Peyer's patch (tissue), 4 donors: ENCODE results near the gene RTP5. TPM values are rescaled to one million over a fixed set of nuclear protein-coding genes. Genes with fewer than 3 reads are reported as not detected.
A peak's percentile ranks its signal among the peaks of the same experiment; 100 is the strongest.
"Not testable (repeated sequence)": the region's sequence is repeated elsewhere in the genome, so short reads cannot be mapped to it uniquely, and the experiment has no call there.

ENCODE experiments used
- DNase-seq, 3 donors: peaks; one replicate each; pipeline ENCODE4 v3.0.0-alpha.2; 2017 to 2019
- H3K27ac ChIP-seq, 4 donors: fragments of 200-600 bp; sonication (generic); one replicate each; pipeline ENCODE4 v1.5.1; 2016 to 2019
- H3K27me3 ChIP-seq, 2 donors: fragments of 200-600 bp; sonication (generic); one replicate each; pipeline ENCODE4 v1.5.1; 2019
- H3K36me3 ChIP-seq, 3 donors: fragments of 200-600 bp; sonication (generic); one replicate each; pipeline ENCODE4 v1.5.1; 2016 to 2019
- H3K4me1 ChIP-seq, 4 donors: fragments of 200-600 bp; sonication (generic); one replicate each; pipeline ENCODE4 v1.5.1; 2016 to 2019
- H3K4me3 ChIP-seq, 4 donors: fragments of 200-600 bp; sonication (generic); 1 replicate in 3 of 4; 2 replicates in 1 of 4; pipeline ENCODE4 v1.5.1; 2016 to 2019; ENCODE audit warnings: mild to moderate bottlenecking in 1 of 4
- H3K9me3 ChIP-seq, 4 donors: fragments of 200-600 bp; sonication (generic); one replicate each; pipeline ENCODE4 v1.5.1; 2016 to 2019; ENCODE audit warnings: mild to moderate bottlenecking in 1 of 4
- CTCF ChIP-seq, 6 experiments: fragments of 450-650 bp in 4 of 6; fragments of 200-600 bp in 2 of 6; sonication (generic) in 1 of 6; IDR thresholded peaks; one replicate each; pipeline ENCODE4 v1.5.1; 2017 to 2019; ENCODE audit warnings: antibody characterized with exemption in 6 of 6, mild to moderate bottlenecking in 3 of 6, moderate library complexity in 1 of 6
- POLR2A ChIP-seq, 2 donors: fragments of 450-650 bp; IDR thresholded peaks; one replicate each; pipeline ENCODE4 v1.5.1; 2017; ENCODE audit warnings: antibody characterized with exemption in 2 of 2, mild to moderate bottlenecking in 2 of 2, moderate library complexity in 2 of 2
- total RNA-seq, 4 donors: library from RNA; depleted of rRNA; stranded (reverse); fragments of >200 nt; gene quantifications; one replicate each; pipeline ENCODE4 v1.1.0, GENCODE V29; 2016

Gene RTP5
- total RNA-seq, 4 donors from 2014 or later, result 0.54 TPM; not detected in 3

DNA sequence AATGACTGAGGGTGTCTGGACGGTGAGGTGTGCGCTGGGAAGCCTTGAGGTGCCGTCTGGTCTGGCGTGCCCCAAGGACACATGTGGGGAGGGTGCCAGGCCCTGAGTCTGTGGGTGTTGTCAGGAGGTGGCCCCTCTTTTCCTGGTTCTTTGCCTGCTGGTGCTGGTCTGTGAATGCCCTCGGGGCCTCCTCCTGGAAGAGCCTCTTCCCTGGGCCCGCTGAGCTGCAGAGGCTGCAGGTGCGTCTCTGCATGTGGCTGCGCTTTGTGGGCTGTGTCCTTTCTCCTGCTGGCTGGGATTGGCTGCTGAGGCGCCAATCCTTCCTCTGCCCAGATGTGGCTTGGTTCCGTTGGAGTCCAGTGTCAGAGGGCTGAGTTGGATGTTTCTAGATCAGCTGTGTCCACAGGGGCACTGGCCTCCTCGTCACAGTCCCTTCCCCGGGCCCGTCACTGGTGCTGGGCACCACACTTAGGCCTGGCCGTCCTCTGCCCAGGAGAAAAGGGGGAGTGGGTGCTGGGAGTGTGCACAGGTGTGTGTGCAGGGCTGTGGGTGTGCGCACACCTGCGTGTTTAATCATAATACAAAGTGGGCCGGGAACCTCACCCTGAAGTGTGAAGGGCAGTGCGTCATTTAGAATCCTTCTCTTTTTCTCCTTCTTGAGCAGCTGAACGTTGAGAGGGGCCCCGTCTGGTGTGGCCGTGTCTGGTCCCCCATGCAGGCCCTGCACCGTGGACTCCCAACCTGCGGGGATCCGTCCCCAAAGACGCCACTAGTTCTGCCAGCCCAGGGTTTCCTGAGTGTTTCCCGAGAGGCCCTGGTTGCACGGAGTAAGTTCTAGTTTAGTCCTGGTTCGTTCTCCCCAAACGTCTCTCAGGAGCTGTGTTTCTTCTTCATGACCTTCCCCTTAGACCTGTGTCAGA is 35.5 kb downstream of the RTP5 start:
- Histone ChIP-seq H3K4me1 (no peaks in the 10 kb centered on the region), H3K36me3 (no peaks in the 10 kb centered on the region), H3K4me3 (no peak overlapping the region), H3K27me3 (no peaks in the 10 kb centered on the region), H3K9me3 (no peaks in the 10 kb centered on the region), H3K27ac (no peak overlapping the region)
- peak in 2 of 3 donors; percentile 31 to 40 for DNase-seq
- TF ChIP-seq CTCF (IDR thresholded peaks at IDR 0.05) (no peak), POLR2A (IDR thresholded peaks at IDR 0.05) (no peak)

DNA sequence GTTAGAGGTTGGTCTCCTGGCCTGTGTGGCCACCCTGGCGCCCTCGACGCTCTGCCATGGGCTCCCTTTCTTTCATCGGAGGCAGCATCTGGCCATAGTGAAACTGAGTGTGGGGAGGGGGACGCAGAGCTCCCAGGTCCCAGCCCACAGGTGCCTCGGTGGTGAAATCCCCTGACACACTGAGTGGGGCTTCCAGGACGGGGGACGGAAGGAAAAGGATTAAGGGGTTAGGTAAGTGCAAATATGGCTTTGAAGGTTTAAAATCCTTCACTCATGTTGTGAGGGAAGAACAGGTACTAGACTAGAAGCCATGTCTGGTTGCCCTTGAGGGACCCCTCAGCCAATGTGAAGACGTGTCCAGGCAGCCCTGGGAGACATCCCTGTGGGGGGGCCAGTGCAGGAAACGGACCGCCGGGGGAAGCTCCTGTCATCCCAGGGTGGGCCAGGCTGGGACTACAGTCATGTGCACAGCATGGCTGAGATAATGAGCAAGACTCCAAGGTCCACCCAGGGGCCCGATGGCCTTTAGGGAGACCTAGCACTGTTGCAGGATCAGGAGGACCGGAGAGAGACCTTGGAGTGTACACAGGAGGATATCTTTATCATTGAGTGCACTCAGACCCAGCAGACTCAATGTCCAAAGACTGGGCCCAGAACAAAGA is 36.3 kb downstream of the RTP5 start:
- Histone ChIP-seq H3K4me1 (no peaks in the 10 kb centered on the region), H3K27me3 (no peaks in the 10 kb centered on the region), H3K4me3 (no peak overlapping the region), H3K9me3 (no peaks in the 10 kb centered on the region), H3K27ac (no peak overlapping the region), H3K36me3 (no peaks in the 10 kb centered on the region)
- TF ChIP-seq CTCF (IDR thresholded peaks at IDR 0.05), result no peak
- no peak for TF ChIP-seq POLR2A (IDR thresholded peaks at IDR 0.05)
- DNase-seq, result peak in 1 of 3 donors; percentile 34

DNA sequence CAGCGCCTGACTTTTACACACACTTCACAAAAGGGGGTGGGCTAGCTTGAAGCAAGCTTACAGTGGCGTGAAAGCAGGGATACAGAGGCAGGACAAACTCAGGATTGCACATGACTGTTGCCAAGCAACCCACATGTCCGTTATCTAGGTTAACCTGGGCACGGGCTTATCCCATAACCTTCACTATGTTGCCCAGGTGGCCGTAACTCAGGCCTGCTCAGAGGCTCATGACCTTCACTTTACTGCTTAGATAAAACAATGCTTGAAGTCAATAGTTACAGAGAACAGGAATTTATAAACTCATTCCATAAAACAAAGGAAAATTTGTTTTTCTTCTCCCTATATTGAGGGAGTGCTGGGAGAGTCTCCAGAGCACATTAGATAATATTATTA is 36.8 kb downstream of the RTP5 start:
- H3K36me3 ChIP-seq, H3K27ac ChIP-seq, H3K27me3 ChIP-seq, H3K4me3 ChIP-seq, H3K4me1 ChIP-seq, DNase-seq, H3K9me3 ChIP-seq: not testable (repeated sequence)

DNA sequence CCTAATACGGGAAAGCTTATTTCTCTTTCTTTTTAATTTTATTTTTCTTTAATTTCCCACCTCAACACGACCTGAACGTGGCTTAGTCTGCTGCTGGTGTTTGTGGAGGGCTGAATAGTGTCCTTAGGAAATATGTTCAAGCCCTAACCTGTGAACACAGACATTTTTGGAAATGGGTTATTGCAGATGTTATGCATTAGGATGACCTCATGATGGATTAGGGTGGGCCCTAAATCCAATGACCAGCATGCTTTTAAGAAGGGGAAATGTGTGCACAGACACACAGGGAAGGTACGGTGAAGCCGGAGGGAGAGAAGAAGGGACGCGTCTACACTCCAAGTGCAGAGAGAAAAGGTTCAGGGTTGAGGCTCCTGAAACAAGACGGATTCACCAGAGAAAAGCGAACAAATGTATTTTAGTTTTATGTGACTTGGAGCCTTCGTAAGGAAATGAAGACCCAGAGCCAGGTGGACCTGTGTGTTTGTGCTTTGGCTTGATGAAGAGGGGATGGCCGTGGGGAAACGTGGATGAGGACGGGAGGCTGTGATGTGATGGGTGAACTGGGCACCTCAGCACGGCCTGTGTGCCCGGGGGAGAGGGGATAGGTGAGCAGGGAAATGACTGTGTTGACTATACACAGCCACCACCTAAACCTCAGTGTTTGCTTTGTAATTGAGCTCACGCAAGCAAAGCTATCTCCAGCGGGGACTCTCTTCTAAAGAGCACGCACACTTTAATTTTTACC is 37.5 kb downstream of the RTP5 start:
- peak in 1 of 3 donors; percentile 26 for DNase-seq
- H3K36me3 ChIP-seq, result no peaks in the 10 kb centered on the region
- no peaks in the 10 kb centered on the region for H3K4me1 ChIP-seq
- no peak overlapping the region for H3K4me3 ChIP-seq
- TF ChIP-seq CTCF (IDR thresholded peaks at IDR 0.05), result no peak
- TF ChIP-seq POLR2A (IDR thresholded peaks at IDR 0.05), result no peak
- H3K9me3 ChIP-seq, result no peaks in the 10 kb centered on the region
- no peaks in the 10 kb centered on the region for H3K27me3 ChIP-seq
- H3K27ac ChIP-seq, result no peak overlapping the region

DNA sequence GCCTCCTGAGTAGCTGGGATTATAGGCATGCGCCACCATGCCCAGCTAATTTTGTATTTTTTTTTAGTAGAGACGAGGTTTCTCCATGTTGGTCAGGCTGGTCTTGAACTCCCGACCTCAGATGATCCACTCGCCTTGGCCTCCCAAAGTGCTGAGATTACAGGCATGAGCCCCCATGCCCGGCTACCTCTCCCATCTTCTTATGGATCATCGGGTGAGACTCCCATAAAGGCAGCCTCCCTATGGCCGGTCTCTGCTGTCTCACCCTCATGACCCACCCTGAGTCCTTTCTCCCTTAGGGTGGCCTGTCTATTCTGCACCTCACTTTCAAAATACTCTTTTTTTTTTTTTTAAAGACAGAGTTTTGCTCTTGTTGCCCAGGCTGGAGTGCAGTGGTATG is 38.3 kb downstream of the RTP5 start:
- not testable (repeated sequence) for H3K9me3 ChIP-seq, H3K36me3 ChIP-seq, H3K27me3 ChIP-seq, H3K4me3 ChIP-seq, H3K27ac ChIP-seq, H3K4me1 ChIP-seq
- DNase-seq, result peak in 1 of 3 donors; percentile 6

GRCh38 chr2:241908686-241909420 is 39.3 kb downstream of the RTP5 start:
- Histone ChIP-seq H3K4me1 (no peaks in the 10 kb centered on the region), H3K27ac (no peak overlapping the region), H3K9me3 (no peaks in the 10 kb centered on the region), H3K27me3 (no peaks in the 10 kb centered on the region), H3K36me3 (no peaks in the 10 kb centered on the region), H3K4me3 (no peak overlapping the region)
- DNase-seq, result peak in 2 of 3 donors; percentile 15 to 32
- no peak for TF ChIP-seq CTCF (IDR thresholded peaks at IDR 0.05)
- no peak for TF ChIP-seq POLR2A (IDR thresholded peaks at IDR 0.05)
